ENCODE data around the gene MAPK7. TPM values are rescaled to one million over a fixed set of nuclear protein-coding genes. Genes with fewer than 3 reads are reported as not detected.

The MAPK7 gene
- total RNA-seq, 4 donors from 2014 or later, result 7.3 to 12.5 (median 10.4) TPM

- ATAC-seq (no peak), DNase-seq (no peak)
- Histone ChIP-seq H3K4me1 (peaks cover 5 to 22% of the 10 kb centered on the region in 2 donors), H3K27ac (no peak overlapping the region), H3K36me3 (no peaks in the 10 kb centered on the region), H3K4me3 (no peak overlapping the region), H3K9me3 (no peaks in the 10 kb centered on the region), H3K27me3 (no peaks in the 10 kb centered on the region)
- no peak for TF ChIP-seq CTCF (IDR thresholded peaks at IDR 0.05 in 4 of 5, conservative IDR thresholded peaks at IDR 0.05 in 1 of 5)
- no peak for TF ChIP-seq POLR2A (IDR thresholded peaks at IDR 0.05)
- in situ Hi-C loops (cut with MboI; ENCODE audit: low sequenced_read_pairs in 4 of 4) (no loop called here), intact Hi-C loops (cut with DNase I; ENCODE audit: low total_unique reads) (no loop called here)
These were observed 13.1 kb downstream of the MAPK7 start for GRCh38 chr17:19391432-19391831.

GRCh38 chr17:19392303-19392702 lies 14.0 kb downstream of the MAPK7 start:
- DNase-seq (no peak), ATAC-seq (no peak)
- Histone ChIP-seq H3K9me3 (no peaks in the 10 kb centered on the region), H3K27ac (no peak overlapping the region), H3K36me3 (no peaks in the 10 kb centered on the region), H3K4me1 (peaks cover 2 to 13% of the 10 kb centered on the region in 2 donors), H3K27me3 (no peaks in the 10 kb centered on the region), H3K4me3 (no peak overlapping the region)
- no peak for TF ChIP-seq CTCF (IDR thresholded peaks at IDR 0.05 in 4 of 5, conservative IDR thresholded peaks at IDR 0.05 in 1 of 5)
- TF ChIP-seq POLR2A (IDR thresholded peaks at IDR 0.05), result no peak
- intact Hi-C loops (cut with DNase I; ENCODE audit: low total_unique reads), result no loop called here
- in situ Hi-C loops (cut with MboI; ENCODE audit: low sequenced_read_pairs in 4 of 4), result no loop called here

- DNase-seq (no peak), ATAC-seq (no peak)
- H3K27me3 ChIP-seq, result no peaks in the 10 kb centered on the region
- in situ Hi-C loops (cut with MboI; ENCODE audit: low sequenced_read_pairs in 4 of 4) (no loop called here), intact Hi-C loops (cut with DNase I; ENCODE audit: low total_unique reads) (no loop called here)
- H3K4me1 ChIP-seq, result peaks cover 0 to 4% of the 10 kb centered on the region in 2 donors
- H3K27ac ChIP-seq, result peak overlapping the region in 1 of 4 donors; percentile 42
- H3K36me3 ChIP-seq, result no peaks in the 10 kb centered on the region
- no peak overlapping the region for H3K4me3 ChIP-seq
- no peak for TF ChIP-seq POLR2A (IDR thresholded peaks at IDR 0.05)
- no peak for TF ChIP-seq CTCF (IDR thresholded peaks at IDR 0.05 in 4 of 5, conservative IDR thresholded peaks at IDR 0.05 in 1 of 5)
- H3K9me3 ChIP-seq, result no peaks in the 10 kb centered on the region
These were observed 19.3 kb downstream of the MAPK7 start for GRCh38 chr17:19397556-19398041.

- H3K27me3 ChIP-seq, result no peaks in the 10 kb centered on the region
- peaks cover 0 to 4% of the 10 kb centered on the region in 2 donors for H3K4me1 ChIP-seq
- TF ChIP-seq POLR2A (IDR thresholded peaks at IDR 0.05), result no peak
- no peak for TF ChIP-seq CTCF (IDR thresholded peaks at IDR 0.05 in 4 of 5, conservative IDR thresholded peaks at IDR 0.05 in 1 of 5)
- peak overlapping the region in 1 of 4 donors; percentile 11 for H3K27ac ChIP-seq
- H3K4me3 ChIP-seq, result no peak overlapping the region
- ATAC-seq, result peak; percentile 50 to 61
- in situ Hi-C loops (cut with MboI; ENCODE audit: low sequenced_read_pairs in 4 of 4), result no loop called here
- intact Hi-C loops (cut with DNase I; ENCODE audit: low total_unique reads), result no loop called here
- no peaks in the 10 kb centered on the region for H3K36me3 ChIP-seq
- no peaks in the 10 kb centered on the region for H3K9me3 ChIP-seq
- peak; percentile 47 to 48 for DNase-seq
These were observed 20.2 kb downstream of the MAPK7 start for GRCh38 chr17:19398301-19399181.

Measured in gastrocnemius medialis (tissue), 4 donors.